AG04449 (cell line): ENCODE measurements around the gene ZSWIM8.

Experiments used
- CTCF ChIA-PET: fragments of 350-600 bp; formaldehyde crosslinking; extraction: SDS; loops from one replicate; lab custom pipeline; 2021; ENCODE audit warnings: antibody characterized with exemption; lab: Yijun Ruan, JAX
- POLR2A ChIA-PET: fragments of 400-600, 350-600 bp; formaldehyde crosslinking; extraction: SDS; loops from one replicate; lab custom pipeline; 2020; ENCODE audit warnings: antibody characterized with exemption, inconsistent platforms; lab: Yijun Ruan, JAX
- DNase-seq: peaks from one replicate; pipeline ENCODE4 v3.0.0-alpha.2; 2010; ENCODE audit warnings: low read depth, low spot score
- H3K4me3 ChIP-seq: 2 replicates; pipeline ENCODE4 v1.5.1; 2011; ENCODE audit warnings: low read depth, mild to moderate bottlenecking, control low read depth, low read length
- CTCF ChIP-seq: IDR thresholded peaks from one replicate; pipeline ENCODE4 v1.5.1; 2011; ENCODE audit warnings: mild to moderate bottlenecking, moderate library complexity, low read length, control low read depth, inconsistent platforms; ENCODE audit not compliant: insufficient read depth; ENCODE audit errors: missing control alignments

The ZSWIM8 gene

GRCh38 chr10:73780301-73780700 is 5.1 kb upstream of the ZSWIM8 start:
- no peak for TF ChIP-seq CTCF
- no peak overlapping the region; the same call in 1 of the 2 replicates for H3K4me3 ChIP-seq
- ChIA-PET CTCF (interaction anchor here (0.8 to 3.0 kb wide), 4 partner anchors 8 to 100 kb away, joined by 3 to 13 read pairs (median 6); a partner anchor contains a TSS), POLR2A (interaction anchor here (3.3 kb wide), 1 partner anchor 8 kb away, joined by 25 read pairs; a partner anchor contains a TSS)
- DNase-seq, result no peak

- TF ChIP-seq CTCF, result no peak
- POLR2A ChIA-PET, result interaction anchor here (1.3 to 3.3 kb wide), 2 partner anchors 8 to 36 kb away, joined by 3 to 25 read pairs; a partner anchor contains a TSS
- no peak for DNase-seq
- CTCF ChIA-PET, result interaction anchor here (1.0 to 3.0 kb wide), 4 partner anchors 9 to 159 kb away, joined by 3 to 13 read pairs (median 6); a partner anchor contains a TSS
- peak overlapping the region; percentile 87 for H3K4me3 ChIP-seq
Measured at GRCh38 chr10:73780966-73781365, 4.4 kb upstream of the ZSWIM8 start.

- H3K4me3 ChIP-seq, result peak overlapping the region; percentile 87
- CTCF ChIA-PET, result interaction anchor here (1.0 to 3.0 kb wide), 4 partner anchors 9 to 159 kb away, joined by 3 to 13 read pairs (median 6); a partner anchor contains a TSS
- POLR2A ChIA-PET, result interaction anchor here (0.5 to 3.3 kb wide), 6 partner anchors 9 to 96 kb away, joined by 3 to 25 read pairs (median 3); a partner anchor contains a TSS
- no peak for DNase-seq
- TF ChIP-seq CTCF, result no peak
Measured at GRCh38 chr10:73781548-73781878, 3.9 kb upstream of the ZSWIM8 start.

GRCh38 chr10:73781879-73782748 is 3.3 kb upstream of the ZSWIM8 start, which contains the start of gene CHCHD1:
CHCHD1 (plus strand) TSS chr10:73782048; CDS start chr10:73782076, 28 bp downstream.
- no peak for TF ChIP-seq CTCF
- peak; percentile 42 for DNase-seq
- ChIA-PET POLR2A (interaction anchor here (0.5 to 3.3 kb wide), 6 partner anchors 9 to 95 kb away, joined by 3 to 25 read pairs (median 3); a partner anchor contains a TSS), CTCF (interaction anchor here (1.0 to 3.0 kb wide), 5 partner anchors 8 to 98 kb away, joined by 3 to 13 read pairs (median 6); a partner anchor contains a TSS)
- peak within 1 kb of the TSS; percentile 87 for H3K4me3 ChIP-seq

GRCh38 chr10:73782749-73783085 is 2.7 kb upstream of the ZSWIM8 start:
- no peak for TF ChIP-seq CTCF
- ChIA-PET POLR2A (interaction anchor here (0.7 to 3.3 kb wide), 2 partner anchors 10 to 16 kb away, joined by 3 to 25 read pairs; a partner anchor contains a TSS), CTCF (interaction anchor here (1.0 to 3.0 kb wide), 4 partner anchors 8 to 97 kb away, joined by 3 to 13 read pairs (median 5); no protein-coding TSS in a partner anchor)
- peak overlapping the region; percentile 87 for H3K4me3 ChIP-seq
- no peak for DNase-seq
